GM06990 (cell line): ENCODE data around the gene DBNDD1.

ENCODE experiments used
- DNase-seq: peaks from one replicate; pipeline ENCODE4 v3.0.0-alpha.2; 2011; ENCODE audit not compliant: insufficient read length; ENCODE audit errors: extremely low read depth
- H3K27me3 ChIP-seq: replicated peaks from 2 replicates; pipeline ENCODE4 v1.6.0; 2011; ENCODE audit warnings: low read length; ENCODE audit not compliant: control insufficient read depth, insufficient read depth
- H3K36me3 ChIP-seq: 2 replicates; pipeline ENCODE4 v1.5.1; 2011; ENCODE audit warnings: low read length; ENCODE audit not compliant: control insufficient read depth, insufficient read depth
- H3K4me3 ChIP-seq: replicated peaks from 2 replicates; pipeline ENCODE4 v1.5.1; 2011; ENCODE audit warnings: low read depth, mild to moderate bottlenecking, control low read depth, low read length
- TF ChIP-seq, protein P1 (sequence below): IDR thresholded peaks from 2 replicates; pipeline ENCODE4 v1.5.1; 2011; ENCODE audit warnings: low read length, control low read depth, mild to moderate bottlenecking, inconsistent platforms; ENCODE audit not compliant: insufficient read depth, poor library complexity, severe bottlenecking

Gene DBNDD1

DNA sequence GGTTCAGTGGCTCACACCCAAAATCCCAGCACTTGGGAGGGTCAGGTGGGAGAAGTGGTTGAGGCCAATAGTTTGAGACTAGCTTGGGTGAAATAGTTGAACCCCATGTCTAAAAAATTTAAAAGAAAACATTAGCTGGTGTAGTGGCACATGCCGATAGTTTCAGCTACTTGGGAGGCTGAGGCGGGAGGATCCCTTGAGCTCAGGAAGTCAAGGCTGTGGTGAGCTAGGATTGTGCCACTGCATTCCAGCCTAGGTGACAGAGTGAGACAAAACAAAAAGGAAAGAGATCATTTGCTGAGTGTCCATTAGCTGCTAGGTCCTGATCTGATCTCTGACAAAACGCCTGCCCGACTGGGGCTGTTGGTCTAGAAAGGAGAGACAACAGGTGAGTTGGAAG, 14.1 kb upstream of the DBNDD1 start:
- Histone ChIP-seq H3K27me3 (no peaks in the 10 kb centered on the region), H3K36me3 (no peaks in the 10 kb centered on the region; the same call in none of the 2 replicates), H3K4me3 (no peak overlapping the region)
- no peak for DNase-seq
- TF ChIP-seq, protein P1, sequence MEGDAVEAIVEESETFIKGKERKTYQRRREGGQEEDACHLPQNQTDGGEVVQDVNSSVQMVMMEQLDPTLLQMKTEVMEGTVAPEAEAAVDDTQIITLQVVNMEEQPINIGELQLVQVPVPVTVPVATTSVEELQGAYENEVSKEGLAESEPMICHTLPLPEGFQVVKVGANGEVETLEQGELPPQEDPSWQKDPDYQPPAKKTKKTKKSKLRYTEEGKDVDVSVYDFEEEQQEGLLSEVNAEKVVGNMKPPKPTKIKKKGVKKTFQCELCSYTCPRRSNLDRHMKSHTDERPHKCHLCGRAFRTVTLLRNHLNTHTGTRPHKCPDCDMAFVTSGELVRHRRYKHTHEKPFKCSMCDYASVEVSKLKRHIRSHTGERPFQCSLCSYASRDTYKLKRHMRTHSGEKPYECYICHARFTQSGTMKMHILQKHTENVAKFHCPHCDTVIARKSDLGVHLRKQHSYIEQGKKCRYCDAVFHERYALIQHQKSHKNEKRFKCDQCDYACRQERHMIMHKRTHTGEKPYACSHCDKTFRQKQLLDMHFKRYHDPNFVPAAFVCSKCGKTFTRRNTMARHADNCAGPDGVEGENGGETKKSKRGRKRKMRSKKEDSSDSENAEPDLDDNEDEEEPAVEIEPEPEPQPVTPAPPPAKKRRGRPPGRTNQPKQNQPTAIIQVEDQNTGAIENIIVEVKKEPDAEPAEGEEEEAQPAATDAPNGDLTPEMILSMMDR = no peak

- TF ChIP-seq, protein P1 = no peak
- DNase-seq = no peak
- H3K27me3 ChIP-seq = no peaks in the 10 kb centered on the region
- H3K4me3 ChIP-seq = no peak overlapping the region
- H3K36me3 ChIP-seq = no peaks in the 10 kb centered on the region; the same call in none of the 2 replicates
Measured at GRCh38 chr16:90032674-90033331, 13.5 kb upstream of the DBNDD1 start.

DNA sequence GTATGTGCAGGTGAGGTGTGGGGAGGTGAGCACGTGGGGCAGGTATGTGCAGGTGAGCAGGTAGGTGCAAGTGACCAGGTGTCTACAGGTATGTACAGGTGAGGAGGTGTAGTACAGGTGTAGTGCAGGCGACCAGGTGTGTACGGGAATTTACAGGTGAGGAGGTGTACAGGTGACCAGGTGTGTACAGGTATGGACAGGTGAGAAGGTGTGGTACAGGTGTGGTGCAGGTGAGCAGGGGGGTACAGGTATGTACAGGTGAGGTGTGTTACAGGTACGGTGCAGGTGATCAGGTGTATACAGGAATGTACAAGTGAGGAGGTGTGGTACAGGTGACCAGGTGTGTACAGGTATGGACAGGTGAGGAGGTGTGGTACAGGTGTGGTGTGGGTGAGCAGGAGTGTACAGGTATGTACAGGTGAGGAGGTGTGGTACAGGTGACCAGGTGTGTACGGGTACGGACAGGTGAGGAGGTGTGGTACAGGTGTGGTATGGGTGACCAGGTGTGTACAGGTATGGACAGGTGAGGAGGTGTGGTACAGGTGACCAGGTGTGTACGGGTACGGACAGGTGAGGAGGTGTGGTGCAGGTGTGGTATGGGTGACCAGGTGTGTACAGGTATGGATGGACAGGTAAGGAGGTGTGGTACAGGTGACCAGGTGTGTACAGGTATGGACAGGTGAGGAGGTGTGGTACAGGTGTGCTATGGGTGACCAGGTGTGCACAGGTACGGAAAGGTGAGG, 12.8 kb upstream of the DBNDD1 start:
- Histone ChIP-seq H3K27me3 (no peaks in the 10 kb centered on the region), H3K36me3 (no peaks in the 10 kb centered on the region; the same call in 1 of the 2 replicates), H3K4me3 (no peak overlapping the region)
- DNase-seq = no peak
- TF ChIP-seq, protein P1 = no peak

GRCh38 chr16:90031186-90031930, 12.1 kb upstream of the DBNDD1 start:
- Histone ChIP-seq H3K4me3 (no peak overlapping the region), H3K27me3 (no peaks in the 10 kb centered on the region), H3K36me3 (no peaks in the 10 kb centered on the region; the same call in 1 of the 2 replicates)
- no peak for DNase-seq
- TF ChIP-seq, protein P1 = no peak

GRCh38 chr16:90028985-90029384, 9.7 kb upstream of the DBNDD1 start:
- H3K36me3 ChIP-seq = no peaks in the 10 kb centered on the region; the same call in 1 of the 2 replicates
- H3K27me3 ChIP-seq = no peaks in the 10 kb centered on the region
- no peak overlapping the region for H3K4me3 ChIP-seq
- DNase-seq = no peak
- TF ChIP-seq, protein P1 = no peak
